Body of pancreas (tissue), 4 donors: ENCODE results near the gene CHST8. TPM values are rescaled to one million over a fixed set of nuclear protein-coding genes. Genes with fewer than 3 reads are reported as not detected.

Source experiments
- ATAC-seq: fragments of 150-250 bp; one replicate; pipeline ENCODE4 v1.9.1; 2016
- DNase-seq, 4 donors: peaks; one replicate each; pipeline ENCODE4 v3.0.0-alpha.2; 2019
- H3K27ac ChIP-seq, 4 donors: fragments of 200-600 bp; sonication (generic); 1 replicate in 3 of 4; 2 replicates in 1 of 4; pipeline versions ENCODE4 v1.5.1 to v1.6.1; 2016 to 2019; ENCODE audit warnings: mild to moderate bottlenecking in 1 of 4, mixed read lengths in 1 of 4, moderate library complexity in 1 of 4
- H3K27me3 ChIP-seq, 2 donors: fragments of 200-600 bp; sonication (generic); one replicate each; pipeline ENCODE4 v1.6.0; 2016; ENCODE audit warnings: mild to moderate bottlenecking in 1 of 2
- H3K36me3 ChIP-seq, 2 donors: fragments of 200-600 bp; sonication (generic); replicated peaks in 1 of 2; 2 replicates each; pipeline ENCODE4 v1.5.1; 2016; ENCODE audit warnings: low read depth in 2 of 2; ENCODE audit not compliant: insufficient read depth in 1 of 2
- H3K4me1 ChIP-seq: fragments of 200-600 bp; sonication (generic); one replicate; pipeline ENCODE4 v1.6.0; 2016
- H3K4me3 ChIP-seq, 2 donors: fragments of 200-600 bp; sonication (generic); 1 replicate in 1 of 2; 2 replicates in 1 of 2; pipeline ENCODE4 v1.5.1; 2016 to 2019
- H3K9me3 ChIP-seq, 3 donors: fragments of 200-600 bp; sonication (generic); 1 replicate in 2 of 3; 2 replicates in 1 of 3; pipeline ENCODE4 v1.5.1; 2016
- CTCF ChIP-seq, 7 experiments: fragments of 450-650 bp in 4 of 7; fragments of 200-600 bp in 3 of 7; sonication (generic) in 3 of 7; IDR thresholded peaks; one replicate each; pipeline ENCODE4 v1.5.1; 2016 to 2019; ENCODE audit warnings: antibody characterized with exemption in 7 of 7
- POLR2A ChIP-seq, 3 donors: fragments of 450-650 bp; IDR thresholded peaks; one replicate each; pipeline ENCODE4 v1.6.1; 2016; ENCODE audit warnings: antibody characterized with exemption in 3 of 3, mild to moderate bottlenecking in 2 of 3
- WGBS, 2 donors: methylation state at CpG; one replicate each; pipeline ENCODE4 v1.1.5; 2017; 5-methylcytosine and 5-hydroxymethylcytosine counted together
- intact Hi-C: fragments of 100-400 bp; cut with DNase I; formaldehyde crosslinking; loops from one replicate; pipeline ENCODE4 v1.15.1; 2023
- total RNA-seq, 2 donors: library from RNA; depleted of rRNA; stranded (reverse); fragments of >200 nt; gene quantifications; one replicate each; pipeline ENCODE4 v1.1.0, GENCODE V29; 2016

CHST8 gene
- total RNA-seq, 2 donors from 2014 or later: 0.26 TPM; not detected in 1

GRCh38 chr19:33781415-33781935 lies 159.7 kb downstream of the CHST8 start:
- 59 to 71% methylated on average over 13 to 15 of the region's 15 CpGs for WGBS, 2 donors
- intact Hi-C loops: loop anchor here (2.0 to 5.0 kb wide), 2 partner anchors 221 to 317 kb away; no protein-coding TSS in a partner anchor
- no peak for TF ChIP-seq CTCF (IDR thresholded peaks at IDR 0.05)
- no peak for TF ChIP-seq POLR2A (IDR thresholded peaks at IDR 0.05)
- H3K27me3 ChIP-seq: peaks cover 0 to 5% of the 10 kb centered on the region in 2 donors
- H3K9me3 ChIP-seq: no peaks in the 10 kb centered on the region
- peaks cover 12% of the 10 kb centered on the region for H3K4me1 ChIP-seq
- no peak overlapping the region for H3K4me3 ChIP-seq
- no peaks in the 10 kb centered on the region for H3K36me3 ChIP-seq
- no peak for DNase-seq
- no peak for ATAC-seq
- H3K27ac ChIP-seq: no peak overlapping the region

DNA sequence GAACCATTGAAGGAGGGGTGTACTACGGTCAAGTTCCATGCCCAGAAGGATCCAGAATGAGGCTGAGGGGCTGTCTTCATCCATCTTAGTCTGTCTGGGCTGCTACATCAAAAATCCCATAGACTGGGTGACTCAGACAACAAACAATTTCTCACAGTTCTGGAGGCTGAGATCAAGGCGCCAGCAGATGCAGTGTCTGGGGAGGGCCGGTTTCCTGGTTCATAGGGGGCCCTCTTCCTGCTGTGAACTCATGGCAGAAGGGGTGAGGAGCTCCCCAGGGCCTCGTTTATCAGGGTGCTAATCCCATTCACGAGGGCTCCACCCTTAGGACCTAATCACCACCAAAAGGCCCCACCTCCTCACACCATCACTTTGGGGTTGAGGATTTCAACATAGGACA lies 160.2 kb downstream of the CHST8 start:
- H3K27me3 ChIP-seq: peaks cover 0 to 5% of the 10 kb centered on the region in 2 donors
- H3K4me1 ChIP-seq: peaks cover 12% of the 10 kb centered on the region
- 68% methylated on average over 3 to 5 of the region's 5 CpGs for WGBS, 2 donors
- intact Hi-C loops: loop anchor here (2.0 to 5.0 kb wide), 2 partner anchors 220 to 317 kb away; no protein-coding TSS in a partner anchor
- no peaks in the 10 kb centered on the region for H3K36me3 ChIP-seq
- no peak for ATAC-seq
- H3K27ac ChIP-seq: no peak overlapping the region
- no peak overlapping the region for H3K4me3 ChIP-seq
- DNase-seq: no peak
- H3K9me3 ChIP-seq: no peaks in the 10 kb centered on the region
- TF ChIP-seq CTCF (IDR thresholded peaks at IDR 0.05): no peak
- no peak for TF ChIP-seq POLR2A (IDR thresholded peaks at IDR 0.05)

DNA sequence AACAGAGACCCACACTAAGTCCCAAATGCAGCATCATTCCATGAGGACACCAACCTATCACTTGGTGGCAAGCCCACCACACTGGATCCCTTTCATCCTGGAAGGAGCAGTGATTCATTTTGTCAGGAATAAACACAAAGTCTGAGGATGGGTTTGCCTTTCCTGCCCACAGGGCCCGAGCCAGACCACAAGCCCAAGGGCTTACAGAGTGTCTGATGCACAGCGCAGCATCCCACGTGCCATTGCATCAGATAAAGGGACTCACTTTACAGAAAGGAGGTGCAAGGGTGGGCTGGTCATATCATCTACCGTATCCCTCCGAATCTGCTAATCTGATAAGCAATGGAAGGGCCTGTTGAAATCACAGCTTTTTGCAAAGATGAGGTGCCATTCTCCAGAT lies 162.7 kb downstream of the CHST8 start:
- Histone ChIP-seq H3K27ac (no peak overlapping the region), H3K4me3 (no peak overlapping the region), H3K36me3 (no peaks in the 10 kb centered on the region), H3K9me3 (no peaks in the 10 kb centered on the region), H3K4me1 (no peaks in the 10 kb centered on the region), H3K27me3 (peaks cover 0 to 5% of the 10 kb centered on the region in 2 donors)
- 82 to 83% methylated on average over 3 to 5 of the region's 5 CpGs for WGBS, 2 donors
- no peak for ATAC-seq
- intact Hi-C loops: loop anchor here (5.0 kb wide), 1 partner anchor 218 kb away; no protein-coding TSS in a partner anchor
- TF ChIP-seq POLR2A (IDR thresholded peaks at IDR 0.05) (no peak), CTCF (IDR thresholded peaks at IDR 0.05) (no peak)
- DNase-seq: no peak

GRCh38 chr19:33785795-33786194 lies 164.0 kb downstream of the CHST8 start:
- WGBS, 2 donors: 62 to 64% methylated on average over 6 of the region's 6 CpGs

More at GRCh38 chr19:33785795-33786194, 164.0 kb downstream of the CHST8 start:
- H3K4me3 ChIP-seq: no peak overlapping the region
- H3K9me3 ChIP-seq: no peaks in the 10 kb centered on the region
- no peak for ATAC-seq
- no peak overlapping the region for H3K27ac ChIP-seq
- no peaks in the 10 kb centered on the region for H3K4me1 ChIP-seq
- H3K36me3 ChIP-seq: no peaks in the 10 kb centered on the region
- no peaks in the 10 kb centered on the region for H3K27me3 ChIP-seq
- DNase-seq: no peak
- TF ChIP-seq CTCF (IDR thresholded peaks at IDR 0.05) (no peak), POLR2A (IDR thresholded peaks at IDR 0.05) (no peak)
- intact Hi-C loops: no loop called here
